KMS-11 (cell line): ENCODE data around the gene TMEM170B.

Experiments
- H2AFZ ChIP-seq: fragments of 200-600 bp; sonication (generic); 2 replicates; pipeline ENCODE4 v1.6.1; 2016; ENCODE audit warnings: antibody characterized with exemption, mixed run types, low read depth
- H3K27ac ChIP-seq: fragments of 200-600 bp; sonication (generic); 2 replicates; pipeline ENCODE4 v1.6.1; 2016; ENCODE audit warnings: mild to moderate bottlenecking, mixed run types
- H3K27me3 ChIP-seq: fragments of 200-600 bp; sonication (generic); 2 replicates; pipeline ENCODE4 v1.6.1; 2017; ENCODE audit warnings: mild to moderate bottlenecking, low read depth, mixed run types, moderate library complexity; ENCODE audit not compliant: insufficient read depth
- H3K36me3 ChIP-seq: fragments of 200-600 bp; sonication (generic); 2 replicates; pipeline ENCODE4 v1.6.1; 2017; ENCODE audit warnings: mild to moderate bottlenecking, mixed run types; ENCODE audit not compliant: insufficient read depth
- H3K4me1 ChIP-seq: fragments of 200-600 bp; sonication (generic); 2 replicates; pipeline ENCODE4 v1.6.1; 2016; ENCODE audit warnings: mild to moderate bottlenecking, low read depth, mixed run types; ENCODE audit not compliant: poor library complexity, severe bottlenecking
- H3K4me2 ChIP-seq: fragments of 200-600 bp; sonication (generic); 2 replicates; pipeline ENCODE4 v1.7.0; 2016; ENCODE audit warnings: mild to moderate bottlenecking, mixed run types
- H3K4me3 ChIP-seq: fragments of 200-600 bp; sonication (generic); IDR thresholded peaks from 2 replicates; pipeline ENCODE4 v1.6.1; 2017; ENCODE audit warnings: low read depth, low read length, mixed read lengths; ENCODE audit not compliant: insufficient read depth
- H3K79me2 ChIP-seq: fragments of 200-600 bp; sonication (generic); 2 replicates; pipeline ENCODE4 v1.6.1; 2016; ENCODE audit warnings: low read depth, mixed run types; ENCODE audit not compliant: insufficient read depth
- H3K9ac ChIP-seq: fragments of 200-600 bp; sonication (generic); 2 replicates; pipeline ENCODE4 v1.6.1; 2016; ENCODE audit warnings: mild to moderate bottlenecking, mixed run types
- H4K20me1 ChIP-seq: fragments of 200-600 bp; sonication (generic); 2 replicates; pipeline ENCODE4 v1.6.1; 2016; ENCODE audit warnings: mild to moderate bottlenecking, mixed run types; ENCODE audit not compliant: insufficient read depth
- TF ChIP-seq, protein P1 (sequence below): fragments of 200-600 bp; sonication (generic); conservative IDR thresholded peaks from 2 replicates; pipeline ENCODE4 v1.6.1; 2017; ENCODE audit warnings: low read depth, mild to moderate bottlenecking, antibody characterized with exemption, low read length, moderate library complexity, mixed read lengths

The TMEM170B gene

DNA sequence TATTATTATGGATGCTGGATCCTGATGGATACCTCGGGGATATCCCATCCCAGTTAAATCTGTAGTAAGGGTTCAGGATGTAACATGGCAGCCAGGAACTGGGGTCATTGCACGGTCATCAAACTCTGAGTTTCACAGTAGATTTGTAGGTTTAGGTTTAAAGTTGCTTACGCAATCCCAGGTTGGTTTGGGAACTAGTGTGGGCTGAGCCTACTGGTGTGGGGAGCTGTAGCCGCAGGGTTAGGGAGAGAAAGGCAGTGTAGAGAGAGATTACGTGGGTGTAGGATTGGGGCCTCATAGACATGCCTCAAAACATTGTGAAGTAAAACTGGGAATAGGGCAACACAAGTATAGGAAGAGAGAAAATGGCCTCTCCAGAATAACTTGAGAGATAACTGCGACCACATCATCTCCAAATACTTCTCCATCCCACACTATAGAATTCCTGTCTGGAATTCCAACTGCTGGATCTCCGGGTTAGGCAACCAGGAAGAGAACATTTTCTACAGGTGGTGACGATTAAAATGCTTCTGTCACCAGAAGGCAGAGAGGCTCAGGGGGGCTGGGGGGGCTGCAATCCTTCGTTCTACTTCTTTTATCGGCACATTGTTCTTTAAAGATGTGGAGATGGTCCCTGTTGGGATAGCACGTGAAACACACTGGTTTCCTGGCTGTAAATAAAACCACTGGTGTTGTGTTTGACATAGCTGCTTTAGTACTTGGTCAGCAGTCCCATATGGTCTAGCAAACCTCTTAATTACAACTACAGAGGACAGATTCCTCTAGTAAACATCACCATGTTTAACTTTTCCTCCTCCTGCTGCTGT lies 44.9 kb upstream of the TMEM170B start:
- Histone ChIP-seq H3K27ac (no peak overlapping the region), H4K20me1 (no peaks in the 10 kb centered on the region), H3K4me2 (no peak overlapping the region), H3K9ac (no peak overlapping the region), H3K79me2 (no peaks in the 10 kb centered on the region), H2AFZ (no peak overlapping the region), H3K36me3 (no peaks in the 10 kb centered on the region), H3K4me3 (no peak overlapping the region), H3K4me1 (no peaks in the 10 kb centered on the region), H3K27me3 (no peaks in the 10 kb centered on the region)
- TF ChIP-seq, protein P1, sequence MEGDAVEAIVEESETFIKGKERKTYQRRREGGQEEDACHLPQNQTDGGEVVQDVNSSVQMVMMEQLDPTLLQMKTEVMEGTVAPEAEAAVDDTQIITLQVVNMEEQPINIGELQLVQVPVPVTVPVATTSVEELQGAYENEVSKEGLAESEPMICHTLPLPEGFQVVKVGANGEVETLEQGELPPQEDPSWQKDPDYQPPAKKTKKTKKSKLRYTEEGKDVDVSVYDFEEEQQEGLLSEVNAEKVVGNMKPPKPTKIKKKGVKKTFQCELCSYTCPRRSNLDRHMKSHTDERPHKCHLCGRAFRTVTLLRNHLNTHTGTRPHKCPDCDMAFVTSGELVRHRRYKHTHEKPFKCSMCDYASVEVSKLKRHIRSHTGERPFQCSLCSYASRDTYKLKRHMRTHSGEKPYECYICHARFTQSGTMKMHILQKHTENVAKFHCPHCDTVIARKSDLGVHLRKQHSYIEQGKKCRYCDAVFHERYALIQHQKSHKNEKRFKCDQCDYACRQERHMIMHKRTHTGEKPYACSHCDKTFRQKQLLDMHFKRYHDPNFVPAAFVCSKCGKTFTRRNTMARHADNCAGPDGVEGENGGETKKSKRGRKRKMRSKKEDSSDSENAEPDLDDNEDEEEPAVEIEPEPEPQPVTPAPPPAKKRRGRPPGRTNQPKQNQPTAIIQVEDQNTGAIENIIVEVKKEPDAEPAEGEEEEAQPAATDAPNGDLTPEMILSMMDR: no peak

DNA sequence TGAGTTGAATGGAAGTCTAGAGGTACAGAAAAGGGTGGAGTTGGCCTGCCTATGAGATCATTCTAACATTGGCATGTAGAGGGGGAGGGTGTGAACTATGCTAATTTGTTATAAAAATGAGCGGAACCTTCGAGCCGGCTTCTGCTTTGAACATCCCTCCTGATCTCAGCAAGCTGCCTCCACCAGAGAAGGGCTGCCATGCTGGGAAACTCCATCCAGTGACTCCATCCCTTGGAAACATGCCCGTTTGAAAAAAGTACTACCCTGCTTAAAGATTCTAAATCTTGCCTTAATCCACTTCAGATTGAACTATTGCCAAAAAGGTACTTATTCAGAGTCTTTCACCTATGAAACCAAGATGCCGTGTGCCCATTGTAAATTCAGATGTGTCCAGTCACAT lies 43.6 kb upstream of the TMEM170B start:
- no peaks in the 10 kb centered on the region for H3K27me3 ChIP-seq
- no peak overlapping the region for H2AFZ ChIP-seq
- no peaks in the 10 kb centered on the region for H3K36me3 ChIP-seq
- H3K27ac ChIP-seq: no peak overlapping the region
- TF ChIP-seq, protein P1: no peak
- H3K4me2 ChIP-seq: no peak overlapping the region
- H3K4me3 ChIP-seq: no peak overlapping the region
- no peak overlapping the region for H3K9ac ChIP-seq
- no peaks in the 10 kb centered on the region for H3K4me1 ChIP-seq
- H4K20me1 ChIP-seq: no peaks in the 10 kb centered on the region
- no peaks in the 10 kb centered on the region for H3K79me2 ChIP-seq

DNA sequence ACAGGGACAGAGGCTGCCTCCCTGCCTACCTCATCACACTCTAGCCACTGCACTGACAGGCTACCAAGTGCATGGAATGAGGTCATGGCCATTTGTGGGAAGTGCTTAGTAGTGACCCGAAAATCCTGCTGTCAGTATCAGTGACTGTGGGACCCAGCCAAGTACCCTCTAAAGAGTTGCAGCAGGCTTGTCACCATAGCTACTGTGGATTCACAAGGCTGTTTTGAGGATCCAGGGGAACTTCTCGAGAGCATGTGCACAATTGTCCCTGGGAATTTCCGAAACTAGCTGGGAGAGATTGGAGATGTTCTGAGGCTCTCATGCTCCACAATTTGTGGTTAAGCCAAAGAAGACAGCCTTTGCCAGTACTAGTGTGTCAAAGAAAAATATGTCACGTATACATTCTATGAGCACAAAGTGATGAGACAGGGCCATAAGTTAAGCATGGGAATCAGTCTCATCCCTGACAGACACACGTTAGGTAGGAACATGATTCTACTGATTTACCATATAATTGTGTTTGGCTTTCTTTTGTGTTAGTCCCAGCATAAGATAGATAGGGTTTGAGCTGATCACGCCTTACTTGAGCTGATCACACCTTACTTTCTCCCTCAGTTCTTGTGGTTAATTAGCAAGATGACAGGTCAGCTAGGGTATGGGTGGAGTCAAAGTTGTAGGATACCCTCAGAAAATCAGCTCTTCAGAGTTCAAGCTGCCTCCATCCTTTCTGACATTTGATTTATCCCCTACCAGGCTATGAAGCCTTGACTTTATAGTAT lies 42.6 kb upstream of the TMEM170B start:
- no peaks in the 10 kb centered on the region for H3K27me3 ChIP-seq
- no peak overlapping the region for H3K4me2 ChIP-seq
- H3K79me2 ChIP-seq: no peaks in the 10 kb centered on the region
- no peak overlapping the region for H3K27ac ChIP-seq
- H2AFZ ChIP-seq: no peak overlapping the region
- no peaks in the 10 kb centered on the region for H3K36me3 ChIP-seq
- H3K4me1 ChIP-seq: no peaks in the 10 kb centered on the region
- no peak overlapping the region for H3K4me3 ChIP-seq
- TF ChIP-seq, protein P1: no peak
- H3K9ac ChIP-seq: no peak overlapping the region
- no peaks in the 10 kb centered on the region for H4K20me1 ChIP-seq

DNA sequence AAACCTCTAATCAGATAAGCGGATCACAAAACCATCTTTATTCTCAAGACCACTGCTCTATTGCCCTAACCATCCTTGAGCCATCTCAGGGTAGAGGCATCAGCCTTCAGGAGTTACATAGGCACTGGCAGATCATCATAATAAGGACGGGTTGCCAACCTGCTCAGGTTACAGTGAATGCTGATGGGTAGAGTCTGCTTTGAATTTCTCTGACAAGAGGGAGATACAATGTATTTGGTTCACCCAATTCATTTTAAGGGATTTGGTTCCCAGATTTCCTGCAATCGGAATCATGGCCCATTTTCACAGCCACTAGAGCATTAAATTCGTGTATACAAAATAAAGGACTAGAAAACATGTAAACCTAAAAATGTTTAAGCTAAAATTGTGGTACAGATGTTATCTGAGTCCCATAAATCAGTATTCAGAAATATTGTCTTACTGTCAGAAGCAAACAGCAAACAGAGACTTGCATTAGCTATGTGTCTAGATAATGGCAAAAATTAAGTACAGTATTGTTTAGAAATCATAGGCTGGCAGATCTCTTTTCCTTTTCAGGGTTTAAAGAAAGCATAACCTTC lies 41.9 kb upstream of the TMEM170B start:
- TF ChIP-seq, protein P1: no peak
- Histone ChIP-seq H3K36me3 (no peaks in the 10 kb centered on the region), H3K4me3 (no peak overlapping the region), H3K4me2 (no peak overlapping the region), H3K27ac (no peak overlapping the region), H2AFZ (peak overlapping the region; percentile 35; the same call in 1 of the 2 replicates), H3K9ac (no peak overlapping the region), H3K27me3 (no peaks in the 10 kb centered on the region), H4K20me1 (no peaks in the 10 kb centered on the region), H3K79me2 (no peaks in the 10 kb centered on the region), H3K4me1 (no peaks in the 10 kb centered on the region)
